PFSK-1 (cell line): ENCODE results near the gene ACVR1.

Source experiments
- POLR2AphosphoS5 ChIP-seq: IDR thresholded peaks from 2 replicates; pipeline ENCODE4 v1.6.1; 2012; ENCODE audit warnings: low read depth, mild to moderate bottlenecking, control low read depth, low read length, moderate library complexity
- SIN3A ChIP-seq: IDR thresholded peaks from 2 replicates; pipeline ENCODE4 v1.6.1; 2012; ENCODE audit warnings: mild to moderate bottlenecking, low read length, moderate library complexity, borderline replicate concordance; ENCODE audit not compliant: insufficient read depth
- TAF1 ChIP-seq: IDR thresholded peaks from 2 replicates; pipeline ENCODE4 v1.6.1; 2012; ENCODE audit warnings: low read length, control low read depth, borderline replicate concordance; ENCODE audit not compliant: insufficient read depth

DNA sequence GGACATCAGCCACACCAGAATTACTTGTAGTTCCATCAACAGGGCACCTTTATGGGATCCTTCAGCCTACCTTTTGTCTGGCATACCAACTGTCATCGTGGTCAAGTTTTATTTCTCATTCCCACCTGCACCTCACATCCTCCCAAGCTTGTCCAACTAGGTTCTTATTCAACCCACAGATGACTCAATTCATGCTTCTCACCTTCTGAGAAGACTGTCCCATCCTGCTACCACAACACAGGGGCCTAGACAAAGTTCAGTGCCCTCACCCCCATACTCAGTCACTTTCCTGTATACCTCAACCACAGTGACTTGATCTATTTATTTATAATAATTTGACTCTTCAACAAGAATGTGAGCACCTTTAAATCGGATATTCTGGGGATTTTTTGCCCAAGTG lies 133.1 kb downstream of the ACVR1 start:
- TF ChIP-seq SIN3A (no peak), TAF1 (no peak), POLR2AphosphoS5 (no peak)
